Endothelial cell of umbilical vein (primary cell): ENCODE data around the gene CYTH1. TPM values are rescaled to one million over a fixed set of nuclear protein-coding genes. Genes with fewer than 3 reads are reported as not detected.

Experiments
- BruUV-seq: library from RNA; stranded (reverse); fragments of 400-500 nt; replicated peaks from 2 replicates; lab custom pipeline; 2021; lab: Mats Ljungman, UMichigan
- CTCF ChIA-PET: fragments of 300-600, 350-600 bp; sonication (Branson Sonifier 250); formaldehyde crosslinking; loops from one replicate; lab custom pipeline; 2021; ENCODE audit warnings: antibody characterized with exemption, inconsistent platforms; lab: Charles Lee
- POLR2A ChIA-PET: fragments of 300-600, 350-600 bp; sonication (Branson Sonifier 250); formaldehyde crosslinking; loops from one replicate; lab custom pipeline; 2021; ENCODE audit warnings: antibody characterized with exemption, inconsistent platforms; lab: Charles Lee
- DNase-seq: peaks from one replicate; pipeline ENCODE4 v3.0.0-alpha.2; 2011; ENCODE audit warnings: low read depth, low spot score
- FAIRE-seq: peaks from 2 replicates; lab custom pipeline; 2011; peaks lifted over from hg19 to GRCh38; lab: Jason Lieb, UNC
- H2AFZ ChIP-seq: 2 replicates; pipeline ENCODE4 v1.6.0; 2012; ENCODE audit warnings: low read depth, low read length, control low read depth, inconsistent platforms
- H3K27ac ChIP-seq: 2 replicates; pipeline ENCODE4 v1.5.1; 2011; ENCODE audit warnings: low read depth, mild to moderate bottlenecking, control low read depth, low read length, moderate library complexity; ENCODE audit not compliant: insufficient read depth
- H3K27me3 ChIP-seq, 2 experiments: 2 replicates each; pipeline versions ENCODE4 v1.6.0 to v1.6.1; 2011; ENCODE audit warnings: low read length in 2 of 2, mixed read lengths in 1 of 2; ENCODE audit not compliant: control insufficient read depth in 2 of 2, insufficient read depth in 2 of 2
- H3K36me3 ChIP-seq, 2 experiments: 2 replicates in 1 of 2; 3 replicates in 1 of 2; pipeline ENCODE4 v1.5.1; 2011; ENCODE audit warnings: low read length in 2 of 2, mild to moderate bottlenecking in 1 of 2, moderate library complexity in 1 of 2; ENCODE audit not compliant: control insufficient read depth in 2 of 2, insufficient read depth in 2 of 2; ENCODE audit errors: extremely low read depth in 1 of 2
- H3K4me1 ChIP-seq: 3 replicates; pipeline ENCODE4 v1.5.1; 2011; ENCODE audit warnings: mild to moderate bottlenecking, low read length; ENCODE audit not compliant: control insufficient read depth, insufficient read depth; ENCODE audit errors: extremely low read depth
- H3K4me2 ChIP-seq: 2 replicates; pipeline ENCODE4 v1.6.1; 2011; ENCODE audit warnings: low read length, control low read depth, mixed read lengths; ENCODE audit not compliant: insufficient read depth
- H3K4me3 ChIP-seq, 3 experiments: fragments of 200-600 bp in 1 of 3; sonication (generic), shearing (Covaris generic) in 1 of 3; replicated peaks in 1 of 3; 2 replicates each; pipeline ENCODE4 v1.5.1; 2011 to 2016; ENCODE audit warnings: control low read depth in 3 of 3, low read length in 3 of 3, mild to moderate bottlenecking in 2 of 3, inconsistent platforms in 1 of 3, low read depth in 1 of 3, moderate library complexity in 1 of 3; ENCODE audit not compliant: insufficient read depth in 1 of 3
- H3K79me2 ChIP-seq: 2 replicates; pipeline ENCODE4 v1.6.0; 2012; ENCODE audit warnings: low read length, inconsistent platforms; ENCODE audit not compliant: control insufficient read depth, insufficient read depth
- H3K9ac ChIP-seq: replicated peaks from 2 replicates; pipeline ENCODE3; 2011; ENCODE audit warnings: low read length, control low read depth; ENCODE audit not compliant: insufficient read depth; ENCODE audit errors: extremely low read depth
- H3K9me1 ChIP-seq: replicated peaks from 3 replicates; pipeline ENCODE4 v1.6.0; 2011; ENCODE audit warnings: mild to moderate bottlenecking, low read length; ENCODE audit not compliant: control insufficient read depth, insufficient read depth; ENCODE audit errors: extremely low read depth
- H3K9me3 ChIP-seq: replicated peaks from 2 replicates; pipeline ENCODE4 v1.5.1; 2012; ENCODE audit warnings: low read length, inconsistent platforms; ENCODE audit not compliant: control insufficient read depth, insufficient read depth
- H4K20me1 ChIP-seq: replicated peaks from 2 replicates; pipeline ENCODE3; 2011; ENCODE audit warnings: mild to moderate bottlenecking, low read length; ENCODE audit not compliant: control insufficient read depth, insufficient read depth; ENCODE audit errors: extremely low read depth
- EZH2 ChIP-seq: IDR thresholded peaks from 2 replicates; pipeline ENCODE4 v1.6.1; 2012; ENCODE audit warnings: borderline replicate concordance, low read depth, mild to moderate bottlenecking, moderate library complexity, low read length, inconsistent platforms; ENCODE audit not compliant: severe bottlenecking
- FOS ChIP-seq: IDR thresholded peaks from 2 replicates; pipeline ENCODE4 v1.6.1; 2011; ENCODE audit warnings: mild to moderate bottlenecking, low read length, moderate library complexity, borderline replicate concordance; ENCODE audit not compliant: insufficient read depth
- GATA2 ChIP-seq: IDR thresholded peaks from 2 replicates; pipeline ENCODE4 v1.7.0; 2011; ENCODE audit warnings: low read depth, mild to moderate bottlenecking, moderate library complexity, mixed read lengths, low read length; ENCODE audit not compliant: insufficient read length, insufficient read depth
- JUN ChIP-seq: IDR thresholded peaks from 2 replicates; pipeline ENCODE4 v1.6.1; 2011; ENCODE audit warnings: borderline replicate concordance, low read depth; ENCODE audit not compliant: insufficient read length, insufficient read depth
- MYC ChIP-seq: IDR thresholded peaks from one replicate; pipeline ENCODE4 v1.6.1; 2011; ENCODE audit warnings: mild to moderate bottlenecking, low read depth, low read length
- POLR2A ChIP-seq: IDR thresholded peaks from 2 replicates; pipeline ENCODE4 v1.6.1; 2012; ENCODE audit warnings: low read depth, mild to moderate bottlenecking, control low read depth, low read length
- POLR2AphosphoS5 ChIP-seq: IDR thresholded peaks from 2 replicates; pipeline ENCODE4 v1.6.1; 2012; ENCODE audit warnings: low read depth, mild to moderate bottlenecking, control low read depth, low read length, moderate library complexity; ENCODE audit not compliant: insufficient read depth
- dilution Hi-C: fragments of 300-500 bp; cut with MboI; formaldehyde crosslinking; loops from one replicate; pipeline ENCODE4 v1.15.0; 2019; ENCODE audit warnings: low sequenced_read_pairs; ENCODE audit not compliant: extremely low pct_ligation_motif_present
- intact Hi-C: fragments of 100-400 bp; cut with micrococcal nuclease; formaldehyde crosslinking; loops from one replicate; pipeline ENCODE4 v1.10.0; 2022
- polyA plus RNA-seq, 4 experiments: library from polyadenylated mRNA; depleted of rRNA in 3 of 4; stranded (reverse) in 3 of 4; unstranded in 1 of 4; fragments of >200 nt; gene quantifications; 2 replicates each; pipeline versions ENCODE4 v1.2.1 to v1.2.3, GENCODE V29; 2011 to 2012; ENCODE audit warnings: missing spikeins in 1 of 4
- total RNA-seq: library from RNA; stranded (reverse); gene quantifications from 2 replicates; pipeline ENCODE4 v1.2.3, GENCODE V29; 2021
- TF ChIP-seq, protein P1 (sequence below): IDR thresholded peaks from 2 replicates; pipeline ENCODE4 v1.6.1; 2011; ENCODE audit not compliant: insufficient read depth, insufficient read length
- TF ChIP-seq, protein P2 (sequence below), 2 donors: IDR thresholded peaks; 1 replicate in 1 of 2; 2 replicates in 1 of 2; pipeline ENCODE4 v1.5.1; 2011; ENCODE audit warnings: low read length in 2 of 2, mild to moderate bottlenecking in 2 of 2, moderate library complexity in 2 of 2, control low read depth in 1 of 2, inconsistent platforms in 1 of 2, low read depth in 1 of 2; ENCODE audit not compliant: insufficient read depth in 1 of 2; ENCODE audit errors: extremely low read depth in 1 of 2

CYTH1 gene
- total and polyA plus RNA-seq, 2 donors (not counting 3 experiments of a cell fraction or from before 2014, with no cell fraction given), result 35.9 to 49.9 TPM

DNA sequence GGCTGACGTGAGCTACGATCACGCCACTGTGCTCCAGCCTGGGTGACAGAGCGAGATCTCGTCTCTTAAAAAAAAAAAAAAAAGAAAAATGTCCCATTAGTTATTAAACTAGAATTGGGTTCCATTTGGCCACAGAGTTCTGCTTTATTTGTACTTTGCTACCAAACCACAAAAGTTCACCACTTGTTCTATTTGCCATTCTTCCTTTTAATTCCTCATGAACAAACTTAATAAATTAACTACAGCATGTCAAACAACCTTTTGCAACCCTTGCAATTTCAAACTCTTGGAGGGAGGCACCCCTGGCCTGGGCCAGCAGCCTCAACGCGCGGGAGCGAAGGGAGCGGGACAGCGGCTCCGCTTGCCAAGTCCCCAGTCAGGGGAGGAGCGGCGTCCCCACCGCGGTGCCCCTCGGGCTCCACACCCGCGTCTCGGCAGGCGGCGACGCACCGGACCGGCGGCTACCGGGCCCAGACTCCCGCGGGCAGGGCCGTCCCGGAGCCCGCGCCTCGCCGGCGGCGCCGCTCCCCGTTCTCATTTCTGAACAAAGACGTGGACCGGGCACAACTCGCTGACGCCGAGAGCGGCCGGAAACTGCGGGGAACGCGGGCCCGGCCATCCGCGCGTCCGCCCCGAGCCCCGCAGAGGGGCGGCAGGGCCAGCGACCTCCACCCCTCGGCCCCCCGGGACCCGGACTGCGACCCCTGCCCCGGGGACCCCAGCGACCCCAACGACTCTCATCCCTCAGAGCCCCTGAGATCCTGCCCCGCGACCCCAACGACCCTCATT lies 775 bp downstream of the CYTH1 start:
- no peaks in the 10 kb centered on the region for H3K9me3 ChIP-seq
- no peaks in the 10 kb centered on the region for H3K36me3 ChIP-seq
- H3K4me1 ChIP-seq, result peaks cover 4% of the 10 kb centered on the region
- H3K4me3 ChIP-seq, result peak overlapping the region; percentile 69 to 84 (median 84)
- TF ChIP-seq POLR2AphosphoS5, result peak; percentile 29
- TF ChIP-seq, protein P1, sequence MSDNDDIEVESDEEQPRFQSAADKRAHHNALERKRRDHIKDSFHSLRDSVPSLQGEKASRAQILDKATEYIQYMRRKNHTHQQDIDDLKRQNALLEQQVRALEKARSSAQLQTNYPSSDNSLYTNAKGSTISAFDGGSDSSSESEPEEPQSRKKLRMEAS, result no peak
- H3K9me1 ChIP-seq, result no peaks in the 10 kb centered on the region
- peaks cover 19% of the 10 kb centered on the region for H3K79me2 ChIP-seq
- H3K9ac ChIP-seq, result peak overlapping the region; percentile 89
- intact Hi-C loops (loop anchor here (2.0 kb wide), 1 partner anchor 14 kb away; no protein-coding TSS in a partner anchor), dilution Hi-C loops (no loop called here)
- BruUV-seq, result no TSS peak
- H3K27ac ChIP-seq, result peak overlapping the region; percentile 50
- ChIA-PET POLR2A (no interaction called here), CTCF (no interaction called here)
- FAIRE-seq (no peak), DNase-seq (peak; percentile 41)
- no peaks in the 10 kb centered on the region for H4K20me1 ChIP-seq
- H2AFZ ChIP-seq, result peak overlapping the region; percentile 93
- peak overlapping the region; percentile 94 for H3K4me2 ChIP-seq
- no peaks in the 10 kb centered on the region for H3K27me3 ChIP-seq

DNA sequence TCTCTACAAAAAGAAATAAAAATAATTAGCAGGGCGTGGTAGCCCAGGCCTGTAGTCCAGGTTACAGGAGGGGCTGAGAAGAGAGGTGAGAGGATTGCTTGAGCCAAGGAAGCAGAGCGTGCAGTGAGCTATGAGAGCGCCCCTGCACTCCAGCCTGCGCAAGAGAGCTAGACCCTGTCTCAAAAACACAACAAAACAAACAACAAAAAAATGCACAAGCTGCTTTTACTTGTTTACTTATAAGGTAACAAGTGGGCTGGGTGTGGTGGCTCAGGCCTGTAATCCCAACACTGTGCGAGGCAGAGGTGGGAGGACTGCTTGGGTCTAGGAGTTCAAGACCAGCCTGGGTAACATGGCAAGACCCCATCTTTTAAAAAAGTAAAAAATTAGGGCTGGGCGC lies 1.7 kb downstream of the CYTH1 start:
- DNase-seq (no peak), FAIRE-seq (no peak)
- Histone ChIP-seq H3K9me3 (no peaks in the 10 kb centered on the region), H3K79me2 (peaks cover 19% of the 10 kb centered on the region), H3K27me3 (no peaks in the 10 kb centered on the region), H3K9ac (no peak overlapping the region), H3K27ac (no peak overlapping the region), H3K4me3 (no peak overlapping the region), H3K36me3 (no peaks in the 10 kb centered on the region), H3K9me1 (no peaks in the 10 kb centered on the region), H3K4me1 (peaks cover 4% of the 10 kb centered on the region), H2AFZ (no peak overlapping the region), H3K4me2 (no peak overlapping the region), H4K20me1 (no peaks in the 10 kb centered on the region)
- intact Hi-C loops, result loop anchor here (2.0 kb wide), 1 partner anchor 14 kb away; no protein-coding TSS in a partner anchor
- POLR2A ChIA-PET, result no interaction called here
- dilution Hi-C loops, result no loop called here
- TF ChIP-seq FOS (no peak), POLR2A (no peak), MYC (no peak), POLR2AphosphoS5 (no peak), GATA2 (no peak), EZH2 (no peak), JUN (no peak)
- TF ChIP-seq, protein P2, sequence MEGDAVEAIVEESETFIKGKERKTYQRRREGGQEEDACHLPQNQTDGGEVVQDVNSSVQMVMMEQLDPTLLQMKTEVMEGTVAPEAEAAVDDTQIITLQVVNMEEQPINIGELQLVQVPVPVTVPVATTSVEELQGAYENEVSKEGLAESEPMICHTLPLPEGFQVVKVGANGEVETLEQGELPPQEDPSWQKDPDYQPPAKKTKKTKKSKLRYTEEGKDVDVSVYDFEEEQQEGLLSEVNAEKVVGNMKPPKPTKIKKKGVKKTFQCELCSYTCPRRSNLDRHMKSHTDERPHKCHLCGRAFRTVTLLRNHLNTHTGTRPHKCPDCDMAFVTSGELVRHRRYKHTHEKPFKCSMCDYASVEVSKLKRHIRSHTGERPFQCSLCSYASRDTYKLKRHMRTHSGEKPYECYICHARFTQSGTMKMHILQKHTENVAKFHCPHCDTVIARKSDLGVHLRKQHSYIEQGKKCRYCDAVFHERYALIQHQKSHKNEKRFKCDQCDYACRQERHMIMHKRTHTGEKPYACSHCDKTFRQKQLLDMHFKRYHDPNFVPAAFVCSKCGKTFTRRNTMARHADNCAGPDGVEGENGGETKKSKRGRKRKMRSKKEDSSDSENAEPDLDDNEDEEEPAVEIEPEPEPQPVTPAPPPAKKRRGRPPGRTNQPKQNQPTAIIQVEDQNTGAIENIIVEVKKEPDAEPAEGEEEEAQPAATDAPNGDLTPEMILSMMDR (IDR thresholded peaks at IDR 0.05; ENCODE audit: extremely low read depth in 1 of 2, insufficient read depth in 1 of 2, low read depth in 1 of 2, low read length in 2 of 2), result no peak
- TF ChIP-seq, protein P1, result no peak
- BruUV-seq, result no TSS peak
- CTCF ChIA-PET, result interaction anchor here (1.1 kb wide), 1 partner anchor 12 kb away, joined by 3 read pairs; no protein-coding TSS in a partner anchor
